ENCODE measurements around the gene CCDC126.
"Not testable (repeated sequence)": the region's sequence is repeated elsewhere in the genome, so short reads cannot be mapped to it uniquely, and the experiment has no call there.

CCDC126 gene

DNA sequence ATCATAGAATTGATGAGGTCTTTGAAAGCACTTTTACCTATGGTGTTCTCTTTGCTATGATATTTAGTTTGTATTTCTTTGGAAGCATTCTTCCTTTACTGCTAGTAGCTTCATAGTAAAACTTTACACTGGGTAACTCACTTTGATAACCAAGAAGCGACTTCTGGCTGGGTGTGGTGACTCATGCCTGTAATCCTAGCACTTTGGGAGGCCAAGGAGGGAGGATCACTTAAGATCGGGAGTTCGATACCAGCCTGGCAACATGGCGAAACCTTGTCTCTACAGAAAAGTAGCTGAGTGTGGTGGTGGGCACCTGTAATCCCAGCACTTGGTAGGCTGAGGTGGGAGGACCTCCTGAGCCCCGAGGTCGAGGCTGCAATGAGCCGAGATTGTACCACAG is 36.2 kb downstream of the CCDC126 start:
- no peak for DNase-seq

DNA sequence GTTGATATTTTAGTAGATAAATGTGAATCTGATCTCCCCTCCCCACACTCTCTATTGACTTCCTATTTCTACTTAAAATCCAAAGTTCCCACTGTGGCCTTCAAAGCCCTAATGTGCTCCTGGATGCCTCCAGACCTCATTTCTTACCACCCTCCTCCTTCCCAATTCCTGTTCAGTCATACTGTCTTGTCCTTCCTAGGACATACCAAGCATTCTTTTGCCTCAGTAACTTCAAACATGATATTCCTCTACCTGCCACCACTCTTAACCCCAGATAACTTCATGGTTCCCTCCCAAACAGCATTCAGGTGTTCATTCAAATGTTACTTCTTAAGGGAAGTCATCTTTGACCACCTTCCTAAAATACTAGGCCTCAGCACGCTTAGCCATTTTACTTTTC is 48.6 kb downstream of the CCDC126 start:
- no peak for DNase-seq

DNA sequence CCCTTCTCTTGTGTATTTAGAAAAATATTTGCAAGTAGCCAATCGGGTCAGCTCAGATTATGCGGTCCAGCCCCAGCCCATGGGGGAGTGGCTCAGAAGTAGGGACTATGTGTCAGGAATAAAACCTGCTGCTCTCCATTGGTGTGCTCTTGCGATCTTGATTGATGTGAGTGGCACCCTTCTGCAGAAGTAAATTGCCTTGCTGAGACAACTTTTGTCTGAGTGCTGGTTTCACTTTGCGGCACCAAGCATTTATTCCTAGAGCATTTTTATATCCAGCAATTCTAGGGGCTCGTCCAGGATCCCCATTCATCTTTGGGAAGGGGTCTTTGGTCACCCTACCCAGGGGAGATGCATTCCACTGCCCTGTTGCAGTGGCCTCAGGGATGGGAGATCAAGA is 56.8 kb downstream of the CCDC126 start:
- no peak for DNase-seq

DNA sequence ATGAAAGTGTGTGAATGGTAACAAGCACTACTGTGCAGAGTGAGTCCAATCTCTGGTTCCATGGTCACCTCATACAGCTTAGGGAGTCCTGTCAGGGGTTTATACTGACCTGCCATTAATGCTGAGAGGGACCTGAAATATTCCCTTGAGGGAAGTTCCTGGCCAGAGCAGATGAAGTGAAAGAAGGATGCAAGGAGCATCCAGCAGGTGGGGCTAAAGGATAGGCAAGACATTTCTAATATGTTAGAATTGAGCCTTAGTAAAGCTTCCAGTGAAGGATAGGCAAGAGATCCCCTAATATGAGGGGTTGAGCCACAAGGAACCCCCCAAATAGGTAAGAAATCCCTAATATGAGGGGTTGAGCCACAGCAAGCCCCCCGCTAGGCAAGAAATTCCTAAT is 57.3 kb downstream of the CCDC126 start:
- DNase-seq: no peak

DNA sequence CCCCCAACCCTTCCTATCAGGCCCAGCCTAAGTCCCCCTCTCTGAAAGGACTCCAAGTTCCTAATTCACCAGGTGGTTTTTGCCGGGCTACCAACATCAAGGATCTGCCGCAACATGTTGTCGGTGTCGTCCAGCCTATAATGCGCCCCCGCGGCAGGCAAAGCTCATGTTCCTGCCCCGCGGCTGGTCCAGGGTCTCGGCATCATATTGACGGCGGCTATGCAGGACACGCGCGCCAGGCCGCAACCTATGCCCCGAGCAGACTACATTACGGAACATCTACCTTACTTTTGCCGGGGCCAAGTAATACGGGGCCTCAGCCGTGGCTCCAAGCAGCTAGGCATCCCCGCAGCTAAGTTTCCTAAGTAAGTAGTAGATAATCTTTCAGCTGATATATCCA is 58.3 kb downstream of the CCDC126 start:
- no peak for DNase-seq

DNA sequence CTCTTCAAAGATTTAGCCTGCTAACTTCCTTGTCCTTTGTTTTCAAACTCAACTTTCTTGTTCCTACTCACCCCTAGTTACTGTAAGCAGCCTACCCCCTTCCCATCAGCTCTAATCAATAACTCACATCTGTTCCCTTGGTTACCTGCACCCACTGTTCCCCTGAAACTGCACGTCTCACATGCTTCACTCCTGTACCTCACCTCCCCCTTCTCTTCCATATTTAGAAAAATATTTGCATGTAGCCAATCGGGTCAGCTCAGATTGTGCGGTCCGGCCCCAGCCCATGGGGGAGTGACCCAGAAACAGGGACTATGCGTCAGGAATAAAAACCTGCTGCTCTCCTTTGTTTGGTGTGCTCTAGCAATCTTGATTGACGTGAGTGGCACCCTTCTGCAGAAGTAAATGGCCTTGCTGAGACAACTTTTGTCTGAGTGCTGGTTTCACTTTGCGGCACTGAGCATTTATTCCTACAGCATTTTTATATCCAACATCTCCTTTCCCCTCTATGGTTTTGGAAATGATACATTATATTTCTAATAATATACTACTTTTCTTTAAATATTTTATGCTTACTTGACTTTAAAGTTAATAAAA is 61.7 kb downstream of the CCDC126 start:
- DNase-seq: no peak

DNA sequence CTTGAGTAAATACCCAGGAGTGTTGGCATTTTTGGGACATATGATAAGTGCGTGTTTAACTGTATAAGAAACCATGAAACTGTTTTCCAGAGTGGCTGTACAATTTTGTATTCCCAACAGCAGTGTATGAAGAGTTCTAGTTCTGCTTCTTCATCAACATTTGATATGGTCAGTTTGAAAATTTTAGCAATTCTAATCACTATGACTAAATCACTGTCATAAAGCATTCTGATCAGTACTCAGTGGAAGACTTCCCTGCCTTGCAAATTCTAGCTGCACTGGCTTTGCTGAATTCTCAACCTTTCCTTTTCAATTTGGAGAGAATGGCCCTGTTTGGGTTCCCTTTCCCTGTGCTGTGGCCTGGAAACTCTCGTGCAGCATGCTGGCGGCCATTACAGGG is 64.2 kb downstream of the CCDC126 start:
- DNase-seq: no peak

DNA sequence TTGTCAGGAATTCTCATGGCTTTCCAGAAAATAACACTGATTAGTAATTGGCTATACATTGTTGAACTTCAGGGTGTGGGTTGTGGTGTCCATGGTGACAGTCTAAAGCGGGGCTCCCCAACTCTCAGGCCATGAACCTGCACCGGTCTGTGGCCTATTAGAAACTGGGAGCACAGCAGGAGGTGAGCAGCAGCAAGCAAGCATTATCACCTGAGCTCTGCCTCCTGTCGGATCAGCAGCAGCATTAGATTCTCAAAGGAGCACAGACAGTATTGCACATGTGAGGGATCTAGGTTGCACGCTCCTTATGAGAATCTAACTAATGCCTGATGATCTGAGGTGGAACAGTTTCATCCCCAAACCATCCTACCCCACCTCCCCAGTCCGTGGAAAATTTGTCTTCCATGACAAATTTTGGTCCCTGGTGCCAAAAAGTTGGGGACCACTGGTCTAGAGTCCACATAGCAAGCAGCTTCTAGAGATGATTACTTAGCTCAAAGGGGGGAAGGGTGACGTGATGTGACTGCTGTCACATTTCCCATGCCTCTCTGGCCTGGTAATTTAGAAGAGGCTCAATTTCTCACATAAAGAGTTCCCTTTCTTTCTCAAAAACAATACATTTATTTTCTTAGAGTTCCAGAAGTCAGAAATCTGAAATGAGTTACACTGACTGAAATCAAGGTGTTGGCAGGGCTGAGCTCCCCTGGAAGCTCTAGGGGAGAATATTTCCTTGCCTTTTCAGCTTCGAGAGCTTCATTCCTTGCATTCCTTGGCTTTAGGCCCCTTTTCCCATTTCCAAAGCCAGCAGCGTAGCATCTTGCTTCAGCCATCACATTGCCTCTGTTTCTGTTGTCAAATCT is 65.2 kb downstream of the CCDC126 start:
- DNase-seq: peak; percentile 18

DNA sequence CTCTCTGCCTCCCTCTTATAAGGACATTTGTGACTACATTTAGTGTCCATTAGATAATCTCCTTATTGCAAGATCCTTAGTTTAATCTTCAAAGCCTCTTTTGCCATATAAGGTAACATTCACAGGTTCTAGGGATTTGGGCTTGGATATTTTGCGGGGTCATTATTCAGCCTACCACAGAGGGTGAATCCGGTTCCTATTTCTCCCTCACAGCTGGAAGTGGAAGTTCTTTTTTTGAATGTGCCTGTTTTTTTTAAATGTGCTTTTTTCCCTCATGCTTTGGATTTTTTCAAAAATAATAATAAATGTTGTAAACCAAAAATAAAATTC is 65.8 kb downstream of the CCDC126 start:
- no peak for DNase-seq

DNA sequence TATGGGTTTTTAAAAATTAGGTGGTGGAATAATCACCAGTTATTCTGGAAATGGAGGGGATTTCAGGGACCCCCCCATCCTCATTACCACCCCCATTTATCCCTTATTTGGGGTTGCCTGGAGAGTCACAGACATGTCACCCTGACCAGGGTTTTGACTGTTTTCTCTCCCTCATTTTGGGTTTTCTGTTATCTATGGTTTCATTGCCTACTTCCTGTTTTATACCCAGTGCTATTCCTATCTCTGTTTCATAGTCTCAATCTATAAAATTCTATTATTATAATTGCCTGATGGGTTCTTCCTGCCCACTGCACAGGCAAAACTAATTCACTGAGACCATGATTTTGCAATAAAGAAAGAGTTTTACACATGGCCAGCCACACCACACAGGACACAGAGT is 66.9 kb downstream of the CCDC126 start:
- DNase-seq: no peak

DNA sequence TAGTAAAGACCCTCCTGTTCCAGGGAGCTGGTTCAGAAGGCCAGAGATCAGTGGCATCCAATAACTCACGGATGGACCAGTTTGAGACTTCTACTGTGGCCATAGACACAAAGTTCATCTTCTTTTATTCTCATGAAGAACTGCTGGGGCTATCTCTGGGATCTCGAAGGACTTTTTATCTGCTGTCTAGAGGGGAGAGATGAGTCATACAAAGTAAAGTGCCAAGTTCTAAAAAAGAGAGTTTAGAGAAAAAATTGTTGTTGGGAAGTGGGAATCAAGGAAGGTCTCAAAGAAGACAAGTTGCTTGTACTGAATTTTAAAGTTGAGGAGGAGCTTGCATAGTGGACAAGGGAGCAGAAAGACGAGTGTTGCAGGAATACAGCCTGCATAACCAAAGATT is 74.9 kb downstream of the CCDC126 start:
- no peak for DNase-seq

DNA sequence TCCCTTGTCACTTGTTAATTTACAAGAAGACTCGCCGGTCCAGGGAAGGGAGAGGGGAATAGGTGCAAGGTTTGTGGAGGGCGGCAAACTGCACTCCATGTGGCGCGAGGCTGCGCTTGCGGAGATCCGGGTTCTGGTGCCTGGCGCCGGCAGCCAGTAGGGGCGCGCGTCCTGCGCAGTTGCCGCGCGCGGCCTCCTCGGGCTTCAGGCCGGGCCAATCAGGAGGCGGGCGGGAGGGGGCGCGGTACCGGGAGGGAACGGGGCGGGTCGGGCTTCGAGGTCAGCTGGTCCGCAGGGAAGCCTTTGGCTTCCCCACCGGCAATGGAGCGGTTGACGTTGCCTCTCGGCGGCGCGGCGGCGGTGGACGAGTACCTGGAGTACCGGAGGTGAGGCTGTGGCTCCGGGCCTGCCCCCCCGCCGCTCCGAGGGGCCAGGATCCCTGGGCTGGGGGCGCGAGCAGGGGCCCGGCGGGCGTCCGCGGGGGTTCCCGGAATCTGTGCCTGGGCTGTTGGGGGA is 82.8 kb downstream of the CCDC126 start, which contains the start of gene FAM221A:
FAM221A (plus strand) TSS at position 302 of the 516 bp plus-strand sequence; CDS start at position 322, 20 bp downstream.
- DNase-seq: peak; percentile 90

DNA sequence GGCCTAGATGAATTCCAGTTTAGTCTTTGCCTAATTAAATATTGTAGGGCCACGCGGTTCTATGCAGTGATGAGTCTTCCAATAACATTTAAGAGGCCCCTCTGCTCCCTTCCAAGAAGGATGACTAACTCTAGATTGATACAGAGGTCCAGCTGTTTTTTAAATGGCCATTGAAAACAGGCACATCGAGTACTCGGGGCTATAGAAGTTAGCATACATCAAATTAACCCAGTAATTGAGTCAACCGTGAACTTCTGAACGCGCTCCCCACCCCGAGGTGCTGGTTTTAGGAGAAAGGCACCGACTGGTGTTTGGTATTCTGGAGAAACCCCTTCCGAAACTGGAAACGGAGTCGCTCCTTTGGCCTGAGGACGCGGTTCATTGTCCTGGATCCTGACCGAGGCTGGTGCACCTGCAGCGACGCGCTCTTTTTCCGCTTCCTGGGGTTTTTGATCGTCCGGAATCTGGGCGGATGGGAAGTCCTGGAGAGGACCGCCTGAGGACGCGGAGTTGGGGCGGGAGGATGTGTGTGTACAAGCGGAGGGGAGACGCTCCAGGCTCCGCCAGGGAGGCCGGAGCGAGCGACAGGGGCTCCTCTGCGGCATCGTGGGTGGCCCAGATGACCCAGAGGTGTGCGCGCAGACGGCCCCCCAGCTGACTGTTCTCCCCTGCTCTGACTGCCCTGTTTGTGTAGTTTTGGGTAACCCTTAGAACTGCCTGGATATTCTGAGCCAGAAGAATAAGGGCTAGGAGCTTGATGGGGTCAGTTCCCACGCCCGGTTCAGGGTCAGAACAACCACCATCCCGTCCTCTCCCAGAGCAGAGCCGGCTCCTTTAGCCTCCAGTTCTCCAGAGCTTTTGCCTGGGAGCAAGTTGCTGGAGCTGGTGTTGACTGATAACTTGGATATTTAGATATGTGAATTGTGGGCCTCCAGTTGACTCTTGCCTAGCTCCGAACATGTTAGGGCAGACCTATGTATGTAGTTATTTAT is 83.5 kb downstream of the CCDC126 start:
- DNase-seq: peak; percentile 91

DNA sequence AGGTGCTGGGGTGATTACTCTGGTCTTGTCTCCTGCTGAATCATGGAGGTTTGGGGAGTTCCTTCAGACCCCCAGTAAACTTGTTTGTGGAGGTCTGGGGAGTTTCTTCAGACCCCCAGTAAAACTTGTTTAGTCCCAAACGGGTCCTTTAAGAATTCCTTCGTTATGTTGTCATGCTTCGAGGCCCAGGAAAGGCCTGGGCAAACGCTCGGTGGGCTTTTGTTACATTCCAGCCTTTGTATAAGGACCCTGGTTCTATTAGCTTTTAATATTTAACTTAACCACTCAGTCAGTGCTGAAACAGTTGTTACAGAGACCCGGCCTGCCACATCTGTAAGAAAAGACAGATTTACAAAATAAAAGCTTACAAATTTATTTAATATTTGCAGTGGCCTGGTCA is 86.9 kb downstream of the CCDC126 start:
- DNase-seq: not testable (repeated sequence)

DNA sequence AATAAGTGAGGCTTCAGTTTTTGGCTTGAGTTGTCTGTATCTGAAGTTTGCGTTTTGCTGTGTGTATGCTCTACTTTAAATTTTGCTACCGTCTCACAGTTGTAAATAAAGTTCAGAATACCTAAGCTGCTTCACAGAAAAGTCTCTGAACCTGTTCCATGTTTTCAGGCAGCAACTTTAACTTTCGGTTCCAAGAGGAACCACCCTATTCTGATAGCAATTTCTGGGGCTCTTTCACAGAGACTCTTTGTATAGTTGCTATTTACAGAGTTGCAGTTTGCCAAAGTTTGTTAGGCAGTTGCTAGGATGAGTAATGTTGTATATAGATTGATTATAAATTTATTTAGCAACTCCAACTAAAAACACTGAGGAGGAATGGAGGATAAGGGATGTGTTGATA is 88.5 kb downstream of the CCDC126 start:
- DNase-seq: no peak

DNA sequence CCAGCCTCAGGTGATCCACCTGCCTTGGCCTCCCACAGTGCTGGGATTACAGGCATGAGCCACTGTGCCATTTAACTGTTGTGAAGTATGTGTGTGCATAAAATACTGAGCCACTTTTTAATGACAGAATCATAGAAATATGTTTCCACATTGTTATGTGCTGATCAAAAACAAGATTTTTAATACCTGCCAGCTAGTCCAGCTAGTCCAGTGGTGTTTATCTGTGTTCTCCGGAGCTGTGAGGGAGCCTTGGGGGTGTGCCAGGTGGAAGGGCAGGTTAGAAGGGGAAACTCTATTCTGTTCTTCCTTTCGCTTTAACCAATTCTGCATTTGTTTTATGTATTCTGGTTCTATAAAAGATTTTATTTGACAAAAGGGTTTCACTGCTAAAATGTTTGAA is 89.8 kb downstream of the CCDC126 start:
- no peak for DNase-seq

DNA sequence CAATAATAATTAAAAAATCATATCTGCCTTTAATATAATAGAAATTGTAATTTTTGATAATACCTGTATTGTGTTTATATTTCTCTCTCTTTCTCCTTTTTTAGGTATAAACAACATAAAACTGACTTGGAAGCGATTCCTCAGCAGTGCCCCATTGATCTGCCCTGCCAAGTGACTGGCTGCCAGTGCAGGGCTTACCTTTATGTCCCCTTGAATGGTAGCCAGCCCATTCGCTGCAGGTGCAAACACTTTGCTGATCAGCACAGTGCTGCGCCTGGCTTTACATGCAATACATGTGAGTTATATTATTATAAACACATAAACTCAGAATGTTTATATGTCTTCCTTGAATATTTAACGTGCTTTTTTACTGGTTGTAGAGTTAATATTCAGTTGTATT is 92.0 kb downstream of the CCDC126 start:
- no peak for DNase-seq

DNA sequence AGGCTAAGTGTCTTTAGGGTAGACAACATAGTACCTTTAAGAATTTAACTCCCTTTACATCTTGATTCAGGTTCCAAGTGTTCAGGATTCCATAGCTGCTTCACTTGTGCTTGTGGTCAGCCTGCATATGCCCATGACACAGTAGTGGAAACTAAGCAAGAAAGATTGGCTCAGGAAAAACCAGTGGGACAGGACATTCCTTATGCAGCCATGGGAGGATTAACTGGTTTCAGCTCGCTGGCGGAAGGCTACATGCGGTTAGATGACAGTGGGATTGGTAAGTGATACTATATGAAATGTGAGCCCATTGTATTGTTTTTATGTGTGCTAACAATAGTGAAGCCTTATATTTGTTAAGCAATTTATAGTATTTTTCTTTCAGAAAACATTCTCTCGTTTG is 94.1 kb downstream of the CCDC126 start:
- no peak for DNase-seq

DNA sequence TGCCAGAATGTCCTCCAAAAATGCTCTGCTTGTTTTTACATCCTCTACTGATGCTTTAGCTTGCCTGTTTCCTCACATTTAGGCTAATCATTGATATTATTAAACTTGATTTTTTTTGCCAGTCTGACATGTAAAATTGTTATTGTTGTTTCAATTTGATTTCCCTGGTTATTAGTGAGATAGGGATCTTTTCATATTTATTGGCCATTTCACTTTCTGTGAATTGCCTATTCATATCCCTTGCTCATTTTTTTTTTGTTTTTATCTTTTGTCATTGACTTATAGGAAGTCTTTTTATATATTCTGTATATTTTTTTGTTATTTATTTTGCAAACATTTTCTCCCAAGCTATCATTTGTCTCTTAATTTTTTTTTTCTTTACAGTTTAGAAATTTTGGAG is 96.0 kb downstream of the CCDC126 start:
- no peak for DNase-seq

Measured in NCI-H146 (cell line).